ENCODE measurements around the gene SLC9A8.
A peak's percentile ranks its signal among the peaks of the same experiment; 100 is the strongest.

Gene SLC9A8

GRCh38 chr20:49889001-49889934 lies 76.6 kb downstream of the SLC9A8 start:
- TF ChIP-seq CTCF (IDR thresholded peaks at IDR 0.05; ENCODE audit: insufficient read depth, low read depth, low read length, missing control alignments), result no peak
- H3K4me3 ChIP-seq (ENCODE audit: low read depth, low read length), result no peak overlapping the region
- DNase-seq (ENCODE audit: low read depth), result no peak

- peak; percentile 14 for TF ChIP-seq CTCF (IDR thresholded peaks at IDR 0.05; ENCODE audit: insufficient read depth, low read depth, low read length, missing control alignments)
- DNase-seq (ENCODE audit: low read depth), result no peak
- no peak overlapping the region for H3K4me3 ChIP-seq (ENCODE audit: low read depth, low read length)
Observed at GRCh38 chr20:49889935-49890333, 77.3 kb downstream of the SLC9A8 start.

- no peak for TF ChIP-seq CTCF (IDR thresholded peaks at IDR 0.05; ENCODE audit: insufficient read depth, low read depth, low read length, missing control alignments)
- no peak for DNase-seq (ENCODE audit: low read depth)
- H3K4me3 ChIP-seq (ENCODE audit: low read depth, low read length), result no peak overlapping the region
Observed at GRCh38 chr20:49890471-49891361, 78.1 kb downstream of the SLC9A8 start.

- H3K4me3 ChIP-seq (ENCODE audit: low read depth, low read length), result no peak overlapping the region
- TF ChIP-seq CTCF (IDR thresholded peaks at IDR 0.05; ENCODE audit: insufficient read depth, low read depth, low read length, missing control alignments), result no peak
- DNase-seq (ENCODE audit: low read depth), result no peak
Observed at GRCh38 chr20:49891476-49892110, 79.0 kb downstream of the SLC9A8 start.

GRCh38 chr20:49892260-49892659 lies 79.6 kb downstream of the SLC9A8 start:
- no peak for DNase-seq (ENCODE audit: low read depth)
- no peak overlapping the region for H3K4me3 ChIP-seq (ENCODE audit: low read depth, low read length)
- TF ChIP-seq CTCF (IDR thresholded peaks at IDR 0.05; ENCODE audit: insufficient read depth, low read depth, low read length, missing control alignments), result no peak

- no peak for TF ChIP-seq CTCF (IDR thresholded peaks at IDR 0.05; ENCODE audit: insufficient read depth, low read depth, low read length, missing control alignments)
- no peak for DNase-seq (ENCODE audit: low read depth)
- H3K4me3 ChIP-seq (ENCODE audit: low read depth, low read length), result no peak overlapping the region
Observed at GRCh38 chr20:49892817-49893216, 80.2 kb downstream of the SLC9A8 start.

Data from GM12865 (cell line).